ENCODE results near the gene ACTL9.

- no peak for TF ChIP-seq CTCF (IDR thresholded peaks at IDR 0.05 in 8 of 11, conservative IDR thresholded peaks at IDR 0.05 in 3 of 11)
- no peak for TF ChIP-seq POLR2A (IDR thresholded peaks at IDR 0.05)
- TF ChIP-seq POLR2AphosphoS5 (IDR thresholded peaks at IDR 0.05) = no peak
These were observed 25.2 kb downstream of the ACTL9 start for GRCh38 chr19:8673276-8673891.

All from spleen (tissue), 7 donors.